GM18499 (cell line): ENCODE measurements around the gene SERPINB5.
"Not testable (repeated sequence)": the region's sequence is repeated elsewhere in the genome, so short reads cannot be mapped to it uniquely, and the experiment has no call there.

ENCODE experiments used
- ATAC-seq: cut with Tn5 transposase; IDR thresholded peaks from one replicate; pipeline ENCODE4 v1.9.1; 2021; ENCODE audit warnings: moderate number of reproducible peaks; ENCODE audit not compliant: insufficient read depth, unreplicated experiment

The SERPINB5 gene, protein sequence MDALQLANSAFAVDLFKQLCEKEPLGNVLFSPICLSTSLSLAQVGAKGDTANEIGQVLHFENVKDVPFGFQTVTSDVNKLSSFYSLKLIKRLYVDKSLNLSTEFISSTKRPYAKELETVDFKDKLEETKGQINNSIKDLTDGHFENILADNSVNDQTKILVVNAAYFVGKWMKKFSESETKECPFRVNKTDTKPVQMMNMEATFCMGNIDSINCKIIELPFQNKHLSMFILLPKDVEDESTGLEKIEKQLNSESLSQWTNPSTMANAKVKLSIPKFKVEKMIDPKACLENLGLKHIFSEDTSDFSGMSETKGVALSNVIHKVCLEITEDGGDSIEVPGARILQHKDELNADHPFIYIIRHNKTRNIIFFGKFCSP

DNA sequence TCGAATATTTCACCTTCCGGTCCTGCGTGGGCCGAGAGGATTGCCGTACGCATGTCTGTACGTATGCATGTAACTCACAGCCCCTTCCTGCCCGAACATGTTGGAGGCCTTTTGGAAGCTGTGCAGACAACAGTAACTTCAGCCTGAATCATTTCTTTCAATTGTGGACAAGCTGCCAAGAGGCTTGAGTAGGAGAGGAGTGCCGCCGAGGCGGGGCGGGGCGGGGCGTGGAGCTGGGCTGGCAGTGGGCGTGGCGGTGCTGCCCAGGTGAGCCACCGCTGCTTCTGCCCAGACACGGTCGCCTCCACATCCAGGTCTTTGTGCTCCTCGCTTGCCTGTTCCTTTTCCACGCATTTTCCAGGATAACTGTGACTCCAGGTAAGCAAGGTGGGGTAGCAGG, at the start of gene SERPINB5:
TSS of gene SERPINB5 (plus strand) at position 291 of the 400 bp plus-strand sequence. CDS start 7,471 bp downstream, outside the sequence.
- no peak for ATAC-seq

DNA sequence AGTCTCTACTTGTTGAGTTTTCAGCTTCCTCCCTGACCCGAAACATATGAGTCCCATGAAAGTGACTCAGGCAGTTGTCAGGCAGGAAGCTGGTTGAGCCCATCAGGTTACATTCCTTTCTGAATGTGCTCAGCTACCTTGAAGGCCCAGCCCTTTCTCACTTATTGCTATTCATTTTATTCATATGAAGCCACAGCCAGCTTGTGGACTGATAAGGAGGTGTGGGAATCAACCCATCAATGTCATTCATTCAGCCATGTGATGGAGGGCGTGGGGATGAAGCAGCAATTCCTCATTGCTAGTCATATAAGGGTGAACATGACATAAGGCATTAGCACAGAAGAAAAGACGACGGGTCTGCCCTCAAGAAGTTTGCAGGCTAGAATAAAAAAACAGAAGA, 49.2 kb upstream of the SERPINB5 start:
- no peak for ATAC-seq

DNA sequence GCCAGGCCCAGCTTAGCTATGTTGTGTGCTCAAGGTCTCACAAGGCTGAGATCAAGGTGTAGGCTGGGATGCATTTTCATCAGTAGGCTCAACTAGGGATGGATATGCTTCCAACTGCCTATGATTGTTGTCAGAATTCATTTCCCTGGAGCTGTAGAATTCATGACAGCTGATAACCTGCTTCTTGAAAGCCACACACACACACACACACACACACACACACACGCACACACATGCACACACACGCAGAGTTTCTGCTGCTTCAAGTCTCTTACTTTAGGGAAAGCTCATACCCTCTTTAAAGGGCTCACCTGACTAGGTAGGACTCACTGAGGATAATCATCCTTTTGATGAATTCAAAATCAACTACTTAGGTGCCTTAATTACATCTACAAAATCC, 46.2 kb upstream of the SERPINB5 start:
- ATAC-seq: no peak

DNA sequence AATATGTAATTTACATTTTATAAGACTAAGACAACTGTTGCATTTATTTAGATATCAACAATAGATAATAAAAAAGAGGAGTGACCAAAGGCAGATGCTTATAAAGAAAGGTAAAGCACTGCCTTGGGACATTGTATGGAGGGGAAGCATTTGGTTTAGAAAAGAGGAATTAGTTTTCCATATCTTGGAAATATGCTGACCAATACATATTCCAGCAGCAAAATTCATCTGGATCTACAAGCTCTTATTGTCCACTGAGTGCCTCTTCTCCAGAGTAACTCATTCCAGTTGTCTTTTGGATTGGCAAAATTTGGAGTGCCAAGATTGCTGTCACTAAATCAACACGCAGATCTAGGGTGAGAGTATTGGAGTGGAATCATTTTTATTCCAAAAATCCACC, 45.6 kb upstream of the SERPINB5 start:
- no peak for ATAC-seq

DNA sequence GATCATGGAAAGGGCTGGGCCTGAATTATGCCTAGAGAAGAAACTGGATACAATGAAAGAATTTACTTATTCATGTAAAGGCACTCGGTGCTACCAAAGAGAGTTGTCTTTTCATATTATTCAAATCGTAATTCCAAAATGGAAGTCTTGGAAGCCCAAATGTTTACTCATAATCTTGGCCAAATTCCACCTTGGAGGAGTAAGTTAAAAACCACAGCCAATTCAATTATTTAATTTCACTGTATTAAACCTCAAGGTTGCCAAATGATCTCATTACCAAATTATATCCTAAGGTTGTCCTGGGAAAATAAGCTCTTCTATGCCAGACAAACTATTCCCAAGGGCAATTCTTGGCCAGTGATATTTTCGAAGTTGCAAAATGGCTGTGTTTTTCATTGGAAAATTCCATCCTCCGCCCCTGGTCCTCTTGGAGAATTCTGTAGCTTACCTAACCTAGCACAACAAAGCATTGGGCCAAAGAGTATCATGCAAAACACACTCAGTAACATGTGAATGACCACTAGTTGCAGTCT, 43.4 kb upstream of the SERPINB5 start:
- no peak for ATAC-seq

DNA sequence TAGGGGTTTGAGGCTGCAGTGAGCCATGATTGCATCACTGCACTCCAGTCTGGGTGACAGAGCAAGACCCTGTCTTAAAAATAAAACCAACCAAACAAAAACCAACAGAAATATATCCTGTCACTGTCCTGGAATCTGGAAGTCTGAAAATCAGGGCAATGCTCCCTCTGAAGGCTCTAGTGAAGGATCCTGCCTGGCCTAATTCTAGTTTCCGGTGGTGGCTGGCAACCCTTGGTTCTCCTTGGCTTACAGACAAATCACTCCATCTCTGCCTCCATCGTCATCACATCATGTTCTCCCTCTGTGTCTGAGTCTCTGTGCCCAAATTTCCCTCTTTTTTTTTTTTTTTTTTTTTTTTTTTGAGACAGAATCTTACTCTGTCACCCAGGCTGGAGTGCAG, 38.6 kb upstream of the SERPINB5 start:
- ATAC-seq: no peak

DNA sequence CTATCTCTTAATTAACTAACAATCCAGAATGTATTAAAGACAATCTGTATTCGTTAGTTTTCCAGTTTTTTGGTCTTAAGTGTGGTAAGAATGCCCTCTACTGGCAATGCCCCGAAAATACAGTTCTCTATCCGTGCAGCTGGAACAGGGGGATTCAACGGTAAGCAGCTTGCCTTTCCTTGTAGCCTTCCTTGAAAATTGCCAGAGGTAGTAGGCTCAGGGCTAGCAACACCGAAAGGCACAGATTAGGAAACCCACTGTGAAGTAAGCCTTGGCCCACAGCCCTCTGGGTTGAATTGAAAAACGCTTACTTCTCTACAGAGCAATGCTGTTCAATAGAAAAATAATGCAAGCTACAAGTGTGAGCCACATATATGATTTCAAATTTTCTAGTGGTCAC, 37.4 kb upstream of the SERPINB5 start:
- no peak for ATAC-seq

DNA sequence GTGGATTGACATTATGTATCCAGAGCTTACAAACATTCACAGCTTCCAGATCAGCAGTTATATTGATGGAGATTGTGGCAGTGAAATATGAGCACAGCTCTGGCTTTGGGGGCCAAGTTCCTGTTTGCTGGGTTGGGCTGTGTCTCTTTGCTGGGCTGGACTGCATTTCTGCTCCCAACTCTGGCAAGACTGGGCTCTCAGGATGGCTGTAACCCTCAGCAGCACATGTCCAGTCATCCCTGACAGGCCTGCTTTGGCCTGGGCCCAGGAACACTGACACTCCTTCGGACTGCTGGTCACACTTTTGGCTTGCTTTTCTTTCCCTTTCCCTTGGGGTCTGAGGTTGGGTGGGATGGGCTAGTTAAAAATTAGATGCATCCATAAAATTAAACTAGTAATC, 36.5 kb upstream of the SERPINB5 start:
- no peak for ATAC-seq

DNA sequence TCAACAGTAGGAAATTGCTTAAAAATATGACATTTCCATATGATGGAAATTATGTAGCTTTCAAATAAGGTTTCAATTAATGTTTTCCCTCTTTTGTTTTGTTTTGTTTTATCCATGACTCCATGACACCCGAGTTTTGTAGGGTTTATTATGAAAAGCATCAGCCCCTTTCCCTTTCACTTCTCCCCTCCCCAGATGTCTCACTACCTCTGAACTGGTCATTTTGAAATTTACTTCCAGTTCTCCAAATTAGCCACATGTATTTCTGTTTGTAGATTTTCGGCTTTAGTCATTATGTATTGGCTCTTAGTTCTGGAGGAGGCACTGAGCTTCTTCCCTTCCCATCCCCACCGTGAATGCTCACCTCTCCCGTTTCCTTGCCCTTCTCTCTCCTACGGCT, 35.9 kb upstream of the SERPINB5 start:
- ATAC-seq: no peak

DNA sequence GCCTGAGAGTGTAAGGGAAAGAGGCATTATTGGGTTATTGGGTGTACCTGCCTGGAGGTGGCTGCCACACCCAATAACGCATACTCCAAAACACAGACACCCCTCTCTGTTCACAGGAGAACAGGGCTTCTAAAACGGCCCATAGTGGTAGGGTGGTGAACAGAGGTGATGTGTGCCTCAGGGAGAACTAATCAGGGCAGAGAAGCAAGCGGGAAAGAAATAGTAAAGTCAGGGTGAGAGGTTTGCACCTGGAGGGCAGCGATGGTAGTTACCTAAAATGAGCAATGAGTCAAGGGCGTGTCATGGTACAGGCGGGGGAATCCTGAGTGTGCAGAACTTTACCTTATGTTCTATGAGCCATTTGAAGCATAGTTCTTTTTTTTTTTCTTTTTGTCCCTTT, 32.9 kb upstream of the SERPINB5 start:
- ATAC-seq: no peak

DNA sequence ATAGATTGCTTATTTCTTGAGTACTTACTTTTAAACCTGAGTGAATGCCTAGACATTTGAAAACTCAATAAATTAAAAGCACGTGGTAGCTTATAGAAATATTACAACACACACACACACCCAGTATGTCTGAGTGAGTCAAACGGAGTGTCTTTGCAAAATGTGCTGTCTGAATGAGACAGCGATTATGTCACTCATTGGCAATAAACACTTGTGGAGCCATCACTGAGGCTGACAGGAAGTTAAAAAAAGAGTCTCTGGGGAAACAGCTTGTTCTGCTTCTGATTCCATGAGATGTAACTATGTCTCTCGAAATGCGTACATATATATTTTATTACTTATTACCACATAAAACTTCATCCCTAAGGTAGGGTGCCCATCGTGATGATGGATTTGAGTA, 32.2 kb upstream of the SERPINB5 start:
- no peak for ATAC-seq

DNA sequence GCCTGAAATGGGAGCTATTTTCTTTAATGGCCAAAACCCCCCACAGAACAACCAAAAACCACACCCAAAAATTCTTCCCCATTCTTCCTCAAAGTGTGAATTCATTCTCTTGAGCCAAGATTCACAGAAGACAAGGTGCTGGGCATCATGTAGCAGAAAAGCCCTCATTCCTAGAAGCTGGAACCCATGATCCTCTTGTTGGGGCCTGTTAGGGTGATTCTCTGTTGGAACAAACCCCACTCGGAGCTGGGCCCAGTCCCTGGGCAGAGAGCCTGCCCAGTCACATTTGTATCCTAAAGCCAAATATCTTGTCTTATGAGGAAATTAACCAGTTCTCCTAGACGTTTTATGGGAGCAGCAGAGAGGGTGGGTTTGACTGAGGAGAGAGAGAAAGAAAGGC, 31.7 kb upstream of the SERPINB5 start:
- ATAC-seq: no peak

DNA sequence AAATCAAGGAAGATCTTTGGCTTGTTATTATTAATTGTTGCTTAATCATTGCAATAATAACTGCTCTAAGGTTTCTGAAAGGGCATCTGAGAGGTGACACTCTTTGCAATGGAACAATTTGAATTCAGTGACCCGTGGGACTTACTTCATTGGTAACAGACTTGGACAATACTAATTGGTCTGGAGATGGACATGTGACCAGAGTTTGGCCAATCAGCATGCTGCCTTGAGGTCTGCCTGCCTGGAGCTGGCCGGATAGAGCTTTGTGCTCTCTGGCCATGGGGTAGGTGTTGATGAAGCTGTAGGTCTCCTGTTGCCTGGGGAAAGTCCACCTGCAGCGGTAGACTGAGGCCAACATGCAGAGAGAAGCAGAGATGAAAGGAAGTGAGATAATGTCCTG, 30.5 kb upstream of the SERPINB5 start:
- ATAC-seq: no peak

DNA sequence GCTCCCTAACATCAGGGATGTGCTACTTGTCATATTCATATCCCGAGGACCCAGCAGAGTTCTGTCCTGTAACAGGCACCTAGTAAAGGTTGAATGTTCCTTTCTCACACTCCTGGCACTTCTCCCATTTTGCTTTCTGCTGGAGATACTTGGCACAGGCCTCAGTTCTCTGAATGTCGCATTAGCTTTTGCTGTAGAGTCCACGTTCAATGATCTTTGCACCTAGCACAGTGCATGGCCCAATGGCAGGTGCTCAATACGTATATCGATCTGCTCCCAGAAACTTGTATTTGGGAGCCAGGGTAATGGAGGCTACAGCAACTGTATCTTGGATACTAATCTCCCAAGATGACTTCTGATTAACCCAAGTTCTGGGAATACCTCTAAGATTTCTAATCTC, 29.7 kb upstream of the SERPINB5 start:
- no peak for ATAC-seq

DNA sequence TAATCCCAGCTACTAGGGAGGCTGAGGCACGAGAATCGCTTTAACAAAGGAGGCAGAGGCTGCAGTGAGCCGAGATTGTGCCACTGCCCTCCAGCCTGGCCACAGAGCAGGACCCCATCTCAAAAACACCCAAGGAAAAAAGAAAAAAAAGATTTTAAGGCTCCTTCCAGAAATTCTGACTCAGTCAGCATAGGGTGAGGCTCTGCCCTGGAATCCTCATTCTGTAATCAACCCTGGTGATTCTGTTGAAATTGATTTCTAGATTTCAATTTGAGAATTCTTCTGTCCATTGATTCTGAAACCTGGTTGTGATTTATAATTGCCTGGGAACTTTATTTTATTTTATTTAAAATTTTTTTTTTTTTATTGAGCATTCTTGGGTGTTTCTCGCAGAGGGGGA, 27.3 kb upstream of the SERPINB5 start:
- no peak for ATAC-seq

DNA sequence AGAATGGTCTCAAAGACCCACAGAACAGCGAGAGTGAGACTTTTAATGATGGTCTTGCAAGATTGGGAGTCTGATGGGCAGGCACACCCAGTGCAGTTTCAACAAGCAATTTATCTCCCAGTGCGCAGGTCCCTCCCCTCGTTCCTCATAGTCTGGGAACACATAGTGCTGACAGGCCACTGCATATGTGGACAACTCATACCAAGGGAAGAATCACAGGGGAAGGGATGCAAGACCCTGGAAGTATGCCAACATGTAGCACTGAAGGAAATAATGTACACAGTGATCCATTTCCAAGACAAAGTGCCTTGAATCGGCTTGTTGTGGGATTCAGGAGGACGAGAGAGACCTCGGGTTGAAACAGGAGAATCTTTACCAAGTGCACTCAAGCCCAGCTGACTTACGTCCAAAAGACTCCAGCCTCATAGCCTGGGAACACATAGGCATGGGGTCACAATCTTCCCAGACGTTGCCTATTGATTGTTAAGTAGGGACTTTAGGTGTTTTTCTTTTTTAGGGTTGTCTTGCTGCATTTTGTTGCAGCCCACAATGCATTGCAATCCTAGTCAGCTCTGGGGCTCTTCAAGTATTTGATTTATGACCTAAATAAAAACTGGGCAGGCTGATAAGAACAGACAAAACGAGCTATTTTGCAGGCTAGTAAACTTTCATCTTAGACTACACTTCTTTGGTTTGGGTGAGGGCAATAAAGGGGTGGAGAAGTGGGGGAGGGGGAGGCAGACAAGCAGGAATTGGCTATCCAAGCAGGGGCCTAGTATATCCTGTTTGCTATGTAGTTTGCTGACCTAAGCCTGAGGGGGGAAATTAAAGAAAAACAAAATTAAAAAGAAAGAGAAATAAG, 24.7 kb upstream of the SERPINB5 start:
- ATAC-seq: no peak

DNA sequence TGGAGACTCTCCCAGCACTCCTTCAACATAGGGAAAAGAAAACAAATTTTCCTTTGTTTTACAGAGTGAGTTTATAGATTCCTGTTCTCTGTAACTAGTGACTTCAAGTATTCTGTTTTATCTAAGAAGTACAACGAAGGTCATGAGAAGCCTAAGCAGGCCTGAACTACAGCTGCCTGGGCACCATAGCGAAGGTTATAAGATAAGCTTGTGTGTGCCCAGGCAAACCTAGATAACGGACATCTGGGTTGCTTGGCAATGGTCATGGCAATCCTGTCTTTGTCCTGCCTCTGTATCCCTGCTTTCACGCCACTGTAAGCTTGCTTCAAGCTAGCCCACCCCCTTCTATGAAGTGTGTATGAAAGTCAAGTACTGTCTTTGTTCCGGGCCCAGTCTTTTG, 24.0 kb upstream of the SERPINB5 start:
- not testable (repeated sequence) for ATAC-seq

DNA sequence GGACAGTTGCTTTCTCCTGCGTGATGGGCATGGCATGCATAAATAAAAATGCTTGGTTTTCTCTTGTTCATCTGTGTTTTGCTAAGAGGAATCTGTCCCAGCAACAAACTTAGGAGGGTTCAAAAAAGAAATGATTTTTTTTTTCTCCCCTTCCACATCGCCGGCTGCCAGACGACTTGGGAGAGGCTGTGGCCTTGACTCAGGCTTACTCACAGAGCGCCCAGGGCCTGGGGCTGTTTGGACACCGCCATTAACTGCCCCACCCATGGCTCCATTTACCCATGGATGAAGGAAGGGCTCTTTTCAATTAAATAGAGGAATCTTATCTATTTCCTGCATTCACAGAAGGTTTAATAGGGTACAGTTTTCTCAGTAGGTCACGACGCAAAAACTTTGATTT, 22.3 kb upstream of the SERPINB5 start:
- ATAC-seq: no peak

DNA sequence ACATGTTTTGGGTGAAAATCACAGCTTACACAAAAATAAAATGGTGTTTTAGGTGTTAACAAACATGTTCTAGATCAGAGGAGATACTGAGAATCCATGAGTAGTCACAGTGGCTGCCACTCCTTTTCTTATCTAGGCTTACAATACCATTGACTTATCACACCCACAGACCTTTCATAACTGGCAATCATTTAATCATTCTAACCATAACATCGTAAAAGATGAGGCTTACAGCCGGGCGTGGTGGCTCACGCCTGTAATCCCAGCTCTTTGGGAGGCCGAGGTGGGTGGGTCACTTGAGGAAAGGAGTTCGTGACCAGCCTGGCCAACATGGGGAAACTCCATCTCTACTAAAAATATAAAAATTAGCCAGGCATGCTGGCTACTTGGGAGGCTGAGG, 18.8 kb upstream of the SERPINB5 start:
- no peak for ATAC-seq

DNA sequence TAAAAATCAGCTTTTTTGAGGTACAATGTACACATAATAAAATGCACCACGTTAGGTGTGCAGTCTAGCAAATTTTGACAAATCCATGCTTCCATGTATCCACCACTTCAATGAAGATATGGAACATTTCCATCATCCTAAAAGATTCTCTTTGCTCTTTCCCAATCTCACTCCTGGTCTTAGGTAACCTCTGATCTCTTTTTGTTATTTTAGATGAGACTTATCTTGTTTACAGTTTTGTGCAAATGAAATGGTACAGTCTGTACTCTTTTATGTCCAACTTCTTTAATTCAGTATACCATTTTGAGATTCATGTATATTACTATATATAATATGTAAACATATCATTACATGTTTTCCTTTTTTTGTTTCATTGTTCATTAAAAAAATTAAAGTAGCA, 16.3 kb upstream of the SERPINB5 start:
- ATAC-seq: no peak

DNA sequence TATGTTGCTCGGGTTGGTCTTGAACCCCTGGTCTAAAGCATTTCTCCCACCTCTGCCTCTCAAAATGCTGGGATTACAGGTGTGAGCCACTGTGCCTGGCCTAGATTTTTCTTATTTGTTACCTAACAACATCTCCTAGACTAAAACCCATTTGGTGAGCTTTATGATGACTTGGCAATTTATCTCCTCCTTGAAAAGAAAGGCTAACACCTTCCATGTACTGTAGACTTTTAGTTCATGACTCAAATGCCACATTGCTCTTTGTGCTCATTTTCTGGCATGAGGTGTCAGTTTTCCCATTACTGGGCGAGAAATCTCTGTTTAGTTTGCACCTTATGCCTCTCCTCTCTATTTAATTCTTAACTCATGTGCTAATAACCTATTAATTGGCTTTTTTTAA, 12.3 kb upstream of the SERPINB5 start:
- no peak for ATAC-seq
